DOHH2 (cell line): ENCODE measurements around the gene VPREB3.

Experiments used
- H3F3A ChIP-seq: fragments of 200-600 bp; sonication (generic), shearing (Covaris generic); 2 replicates; pipeline ENCODE4 v1.6.0; 2016; ENCODE audit warnings: antibody characterized with exemption, mild to moderate bottlenecking; ENCODE audit not compliant: control insufficient read depth, insufficient read depth
- H3K27ac ChIP-seq: fragments of 200-600 bp; sonication (generic); 2 replicates; pipeline ENCODE4 v1.5.1; 2014; ENCODE audit warnings: low read depth, mild to moderate bottlenecking, low read length, moderate library complexity
- H3K27me3 ChIP-seq: fragments of 200-600 bp; sonication (generic); 2 replicates; pipeline ENCODE4 v1.6.1; 2014; ENCODE audit warnings: mild to moderate bottlenecking, low read length, mixed read lengths; ENCODE audit not compliant: control insufficient read depth
- H3K36me3 ChIP-seq: fragments of 200-600 bp; sonication (generic); 2 replicates; pipeline ENCODE4 v1.6.1; 2014; ENCODE audit warnings: mild to moderate bottlenecking, low read length, moderate library complexity, mixed read lengths; ENCODE audit not compliant: control insufficient read depth
- H3K4me1 ChIP-seq: fragments of 200-600 bp; sonication (generic); 2 replicates; pipeline ENCODE4 v1.6.1; 2014; ENCODE audit warnings: mild to moderate bottlenecking, low read length, mixed read lengths; ENCODE audit not compliant: control insufficient read depth
- H3K4me2 ChIP-seq: fragments of 200-600 bp; sonication (generic); 2 replicates; pipeline ENCODE4 v1.6.0; 2014; ENCODE audit warnings: mild to moderate bottlenecking, low read length, moderate library complexity
- H3K4me3 ChIP-seq: fragments of 200-600 bp; sonication (generic); 2 replicates; pipeline ENCODE4 v1.5.1; 2014; ENCODE audit warnings: mild to moderate bottlenecking, low read length, mixed read lengths
- H3K79me2 ChIP-seq: fragments of 200-600 bp; sonication (generic); 2 replicates; pipeline ENCODE4 v1.6.1; 2014; ENCODE audit warnings: mild to moderate bottlenecking, low read length, mixed read lengths; ENCODE audit not compliant: control insufficient read depth
- H3K9me2 ChIP-seq: fragments of 200-600 bp; sonication (generic); replicated peaks from 2 replicates; pipeline ENCODE4 v1.6.1; 2014; ENCODE audit warnings: mild to moderate bottlenecking, low read length, mixed read lengths; ENCODE audit not compliant: control insufficient read depth
- H3K9me3 ChIP-seq: fragments of 200-600 bp; sonication (generic); 2 replicates; pipeline ENCODE4 v1.6.1; 2014; ENCODE audit warnings: antibody characterized with exemption, low read length, mixed read lengths; ENCODE audit not compliant: control insufficient read depth, insufficient read depth
- H4K20me1 ChIP-seq: fragments of 200-600 bp; sonication (generic); 2 replicates; pipeline ENCODE4 v1.6.0; 2014; ENCODE audit warnings: low read depth, mild to moderate bottlenecking, antibody characterized with exemption, low read length, moderate library complexity; ENCODE audit not compliant: control insufficient read depth, insufficient read depth
- CTCF ChIP-seq: fragments of 200-600 bp; sonication (generic); IDR thresholded peaks from one replicate; pipeline ENCODE4 v1.5.1; 2014; ENCODE audit warnings: antibody characterized with exemption, mild to moderate bottlenecking, low read depth, low read length; ENCODE audit not compliant: poor library complexity, severe bottlenecking
- EZH2phosphoT487 ChIP-seq: fragments of 200-600 bp; sonication (generic); IDR thresholded peaks from 2 replicates; pipeline ENCODE4 v1.6.1; 2017; ENCODE audit warnings: borderline replicate concordance, mild to moderate bottlenecking, antibody characterized with exemption, low read length, moderate library complexity, mixed read lengths

Gene VPREB3

GRCh38 chr22:23772315-23772648, 18.1 kb upstream of the VPREB3 start:
- Histone ChIP-seq H3F3A (no peaks in the 10 kb centered on the region), H3K4me1 (peaks cover 53% of the 10 kb centered on the region), H3K79me2 (peaks cover 10% of the 10 kb centered on the region), H4K20me1 (no peaks in the 10 kb centered on the region), H3K9me3 (no peaks in the 10 kb centered on the region), H3K27me3 (peaks cover 4% of the 10 kb centered on the region; the same call in 1 of the 2 replicates), H3K27ac (no peak overlapping the region), H3K4me3 (peak overlapping the region; percentile 72), H3K9me2 (no peaks in the 10 kb centered on the region), H3K36me3 (peaks cover under 1% of the 10 kb centered on the region), H3K4me2 (peak overlapping the region; percentile 94)
- TF ChIP-seq CTCF (no peak), EZH2phosphoT487 (no peak)

GRCh38 chr22:23769321-23769965, 15.2 kb upstream of the VPREB3 start:
- H3K4me1 ChIP-seq = peaks cover 74% of the 10 kb centered on the region
- peak overlapping the region; percentile 92 for H3K4me2 ChIP-seq
- peaks cover 4% of the 10 kb centered on the region; the same call in 1 of the 2 replicates for H3K27me3 ChIP-seq

GRCh38 chr22:23767673-23768548, 13.7 kb upstream of the VPREB3 start, which contains the start of gene CHCHD10:
CHCHD10 (minus strand) TSS chr22:23767972; CDS start chr22:23767874, 98 bp downstream.
- H3K4me1 ChIP-seq = peaks cover 82% of the 10 kb centered on the region
- peaks cover 6% of the 10 kb centered on the region; the same call in 1 of the 2 replicates for H4K20me1 ChIP-seq
- H3K79me2 ChIP-seq = peaks cover 46% of the 10 kb centered on the region
- no peaks in the 10 kb centered on the region for H3F3A ChIP-seq
- H3K4me3 ChIP-seq = peak within 1 kb of the TSS; percentile 97
- TF ChIP-seq EZH2phosphoT487 (no peak), CTCF (peak; percentile 89)
- no peaks in the 10 kb centered on the region for H3K9me2 ChIP-seq
- no peaks in the 10 kb centered on the region for H3K9me3 ChIP-seq
- H3K27ac ChIP-seq = peak within 1 kb of the TSS; percentile 68
- H3K4me2 ChIP-seq = peak within 1 kb of the TSS; percentile 92
- H3K27me3 ChIP-seq = peaks cover under 1% of the 10 kb centered on the region; the same call in 1 of the 2 replicates
- H3K36me3 ChIP-seq = peaks cover 40% of the 10 kb centered on the region

More at GRCh38 chr22:23769321-23769965, 15.2 kb upstream of the VPREB3 start:
- H3K4me3 ChIP-seq = peak overlapping the region; percentile 15; the same call in 1 of the 2 replicates
- H3F3A ChIP-seq = no peaks in the 10 kb centered on the region
- no peaks in the 10 kb centered on the region for H4K20me1 ChIP-seq
- no peaks in the 10 kb centered on the region for H3K9me2 ChIP-seq
- peaks cover 27% of the 10 kb centered on the region for H3K36me3 ChIP-seq
- 0 out of 2 replicates have a peak overlapping the region, but pooled peaks have one; percentile 4 for H3K27ac ChIP-seq
- TF ChIP-seq CTCF (no peak), EZH2phosphoT487 (no peak)
- H3K9me3 ChIP-seq = no peaks in the 10 kb centered on the region
- H3K79me2 ChIP-seq = peaks cover 39% of the 10 kb centered on the region
